CD4-positive, alpha-beta T cell treated with Interleukin-15 for 4 hours (primary cell): Measurements from ENCODE around the gene MYO5A.

Experiments used
- DNase-seq: peaks from one replicate; pipeline ENCODE4 v3.0.0-alpha.2; 2020; ENCODE audit warnings: low spot score

The MYO5A gene

GRCh38 chr15:52505151-52505550 is 23.5 kb downstream of the MYO5A start:
- no peak for DNase-seq

GRCh38 chr15:52503788-52504496 is 24.7 kb downstream of the MYO5A start:
- DNase-seq: no peak

- DNase-seq: no peak
Measured at GRCh38 chr15:52502608-52503007, 26.1 kb downstream of the MYO5A start.

GRCh38 chr15:52499506-52499905 is 29.2 kb downstream of the MYO5A start:
- no peak for DNase-seq

GRCh38 chr15:52498706-52499105 is 30.0 kb downstream of the MYO5A start:
- DNase-seq: no peak

GRCh38 chr15:52496776-52497470 is 31.8 kb downstream of the MYO5A start:
- peak; percentile 19 for DNase-seq

GRCh38 chr15:52496175-52496574 is 32.5 kb downstream of the MYO5A start:
- DNase-seq: no peak

- no peak for DNase-seq
Measured at GRCh38 chr15:52495125-52495524, 33.6 kb downstream of the MYO5A start.

- DNase-seq: no peak
Measured at GRCh38 chr15:52493968-52494367, 34.7 kb downstream of the MYO5A start.

GRCh38 chr15:52492132-52492531 is 36.5 kb downstream of the MYO5A start:
- DNase-seq: no peak

GRCh38 chr15:52491472-52491871 is 37.2 kb downstream of the MYO5A start:
- no peak for DNase-seq

GRCh38 chr15:52489430-52489829 is 39.2 kb downstream of the MYO5A start:
- peak; percentile 29 for DNase-seq

- no peak for DNase-seq
Measured at GRCh38 chr15:52488830-52489229, 39.9 kb downstream of the MYO5A start.

- DNase-seq: no peak
Measured at GRCh38 chr15:52486003-52486996, 42.4 kb downstream of the MYO5A start.

- DNase-seq: no peak
Measured at GRCh38 chr15:52485290-52485689, 43.4 kb downstream of the MYO5A start.

GRCh38 chr15:52483707-52484106 is 45.0 kb downstream of the MYO5A start:
- DNase-seq: peak; percentile 23

- DNase-seq: peak; percentile 81
Measured at GRCh38 chr15:52481915-52482314, 46.8 kb downstream of the MYO5A start.

- no peak for DNase-seq
Measured at GRCh38 chr15:52480990-52481389, 47.7 kb downstream of the MYO5A start.

GRCh38 chr15:52466716-52467115 is 62.0 kb downstream of the MYO5A start:
- no peak for DNase-seq

- DNase-seq: peak; percentile 19
Measured at GRCh38 chr15:52466134-52466701, 62.5 kb downstream of the MYO5A start.

- peak; percentile 36 for DNase-seq
Measured at GRCh38 chr15:52464478-52464877, 64.2 kb downstream of the MYO5A start.

- DNase-seq: no peak
Measured at GRCh38 chr15:52464040-52464439, 64.6 kb downstream of the MYO5A start.
